ENCODE data around the gene CYFIP1. TPM values are rescaled to one million over a fixed set of nuclear protein-coding genes. Genes with fewer than 3 reads are reported as not detected.

Gene CYFIP1
- total and polyA plus RNA-seq, 9 of the 15 experiments (the other 6 are each of a cell fraction or from before 2014, with no cell fraction given) = 3.8 to 59.8 (median 28.3) TPM

- no peak for FAIRE-seq
- intact Hi-C loops (cut with micrococcal nuclease) (no loop called here), in situ Hi-C loops (cut with MboI) (no loop called here)
- Histone ChIP-seq H3K4me1 (replicated peaks in 1 of 2; ENCODE audit: control insufficient read depth in 2 of 2, insufficient read depth in 2 of 2, low read length in 2 of 2) (peaks cover 5 to 24% of the 10 kb centered on the region in 2 experiments; a peak in 4 of 5 replicates), H3K9ac (ENCODE audit: insufficient read depth in 1 of 2, low read depth in 2 of 2, low read length in 2 of 2) (peak overlapping the region in 1 of 2 experiments; percentile 68; a peak in 2 of 4 replicates), H3K27ac (ENCODE audit: extremely low read depth, low read depth, low read length) (no peak overlapping the region), H3K27me3 (ENCODE audit: control insufficient read depth in 2 of 2, insufficient read depth in 2 of 2, low read length in 2 of 2) (no peaks in the 10 kb centered on the region), H3K4me3 (no peak overlapping the region), H2AFZ (ENCODE audit: low read depth, low read length) (no peak overlapping the region), H3K79me2 (ENCODE audit: control insufficient read depth, insufficient read depth, low read length) (no peaks in the 10 kb centered on the region), H3K9me3 (replicated peaks; ENCODE audit: control insufficient read depth, insufficient read depth, low read depth, low read length) (no peaks in the 10 kb centered on the region), H3K36me3 (ENCODE audit: control insufficient read depth, insufficient read depth, low read length) (peaks cover 22% of the 10 kb centered on the region; the same call in 1 of the 3 replicates), H4K20me1 (replicated peaks; ENCODE audit: control insufficient read depth, insufficient read depth, low read length) (no peaks in the 10 kb centered on the region), H3K4me2 (ENCODE audit: insufficient read depth, low read length) (no peak overlapping the region), H3K9me1 (ENCODE audit: control insufficient read depth, insufficient read depth, low read length) (peaks cover 5% of the 10 kb centered on the region)
- TF ChIP-seq FOXP1 (CRISPR knock-in tag; IDR thresholded peaks at IDR 0.05) = no peak
- no peak for TF ChIP-seq SMARCA4 (IDR thresholded peaks at IDR 0.05)
- TF ChIP-seq ZBTB43 (CRISPR knock-in tag; IDR thresholded peaks at IDR 0.05) = no peak
- TF ChIP-seq, protein P1, sequence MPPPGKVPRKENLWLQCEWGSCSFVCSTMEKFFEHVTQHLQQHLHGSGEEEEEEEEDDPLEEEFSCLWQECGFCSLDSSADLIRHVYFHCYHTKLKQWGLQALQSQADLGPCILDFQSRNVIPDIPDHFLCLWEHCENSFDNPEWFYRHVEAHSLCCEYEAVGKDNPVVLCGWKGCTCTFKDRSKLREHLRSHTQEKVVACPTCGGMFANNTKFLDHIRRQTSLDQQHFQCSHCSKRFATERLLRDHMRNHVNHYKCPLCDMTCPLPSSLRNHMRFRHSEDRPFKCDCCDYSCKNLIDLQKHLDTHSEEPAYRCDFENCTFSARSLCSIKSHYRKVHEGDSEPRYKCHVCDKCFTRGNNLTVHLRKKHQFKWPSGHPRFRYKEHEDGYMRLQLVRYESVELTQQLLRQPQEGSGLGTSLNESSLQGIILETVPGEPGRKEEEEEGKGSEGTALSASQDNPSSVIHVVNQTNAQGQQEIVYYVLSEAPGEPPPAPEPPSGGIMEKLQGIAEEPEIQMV (tag; conservative IDR thresholded peaks at IDR 0.05; ENCODE audit: low read depth) = no peak
- POLR2A ChIA-PET = no interaction called here
- WGBS (ENCODE audit: insufficient coverage, low coverage, missing lambda C conversion rate) = 88% methylated on average over 16 of the region's 25 CpGs
- CTCF ChIA-PET (ENCODE audit: low intra/inter-chr PET ratio) = no interaction called here
- no TSS peak for BruUV-seq (replicated peaks)
- DNase-seq (ENCODE audit: extremely low read depth in 1 of 4, low spot score in 3 of 4) = no peak
- ATAC-seq = no peak
Observed at GRCh38 chr15:22881739-22882440, 98.3 kb downstream of the CYFIP1 start.

Data from K562 (cell line).